ENCODE data around the gene PIM1.
A peak's percentile ranks its signal among the peaks of the same experiment; 100 is the strongest.

Gene PIM1

GRCh38 chr6:37137201-37138090 lies 32.5 kb upstream of the PIM1 start:
- peak; percentile 94 for DNase-seq (ENCODE audit: low spot score)

GRCh38 chr6:37138856-37139229 lies 31.1 kb upstream of the PIM1 start:
- no peak for DNase-seq (ENCODE audit: low spot score)

- no peak for DNase-seq (ENCODE audit: low spot score)
These were observed 30.6 kb upstream of the PIM1 start for GRCh38 chr6:37139230-37139962.

GRCh38 chr6:37140145-37140544 lies 29.8 kb upstream of the PIM1 start:
- no peak for DNase-seq (ENCODE audit: low spot score)

- DNase-seq (ENCODE audit: low spot score): peak; percentile 90
These were observed 28.5 kb upstream of the PIM1 start for GRCh38 chr6:37141281-37142049.

GRCh38 chr6:37142050-37142614 lies 27.8 kb upstream of the PIM1 start:
- peak; percentile 81 for DNase-seq (ENCODE audit: low spot score)

GRCh38 chr6:37143585-37143984 lies 26.4 kb upstream of the PIM1 start:
- DNase-seq (ENCODE audit: low spot score): no peak

GRCh38 chr6:37145443-37145842 lies 24.5 kb upstream of the PIM1 start:
- DNase-seq (ENCODE audit: low spot score): no peak

GRCh38 chr6:37146735-37147157 lies 23.2 kb upstream of the PIM1 start:
- DNase-seq (ENCODE audit: low spot score): no peak

GRCh38 chr6:37149745-37150144 lies 20.2 kb upstream of the PIM1 start:
- DNase-seq (ENCODE audit: low spot score): no peak

GRCh38 chr6:37150314-37150713 lies 19.6 kb upstream of the PIM1 start:
- DNase-seq (ENCODE audit: low spot score): no peak

GRCh38 chr6:37155394-37156312 lies 14.3 kb upstream of the PIM1 start:
- DNase-seq (ENCODE audit: low spot score): no peak

- no peak for DNase-seq (ENCODE audit: low spot score)
These were observed 11.4 kb upstream of the PIM1 start for GRCh38 chr6:37158508-37158907.

- no peak for DNase-seq (ENCODE audit: low spot score)
These were observed 8.8 kb upstream of the PIM1 start for GRCh38 chr6:37160922-37161778.

- DNase-seq (ENCODE audit: low spot score): no peak
These were observed 7.2 kb upstream of the PIM1 start for GRCh38 chr6:37162740-37163139.

- DNase-seq (ENCODE audit: low spot score): no peak
These were observed 1.7 kb upstream of the PIM1 start for GRCh38 chr6:37168163-37168758.

GRCh38 chr6:37168811-37169495 lies 999 bp upstream of the PIM1 start:
- DNase-seq (ENCODE audit: low spot score): peak; percentile 70

GRCh38 chr6:37170273-37171200 lies 585 bp downstream of the PIM1 start:
- no peak for DNase-seq (ENCODE audit: low spot score)
